ENCODE results near the gene EDN1.

EDN1 gene

GRCh38 chr6:12261502-12261901, 28.7 kb upstream of the EDN1 start:
- Histone ChIP-seq H4K20me1 (ENCODE audit: low read depth, low read length) (no peaks in the 10 kb centered on the region), H3K9me3 (ENCODE audit: insufficient read depth, low read length) (no peaks in the 10 kb centered on the region), H3K9ac (ENCODE audit: low read length) (no peak overlapping the region), H3F3A (ENCODE audit: insufficient read depth) (no peaks in the 10 kb centered on the region), H3K27ac (ENCODE audit: low read depth, low read length) (no peak overlapping the region), H3K4me3 (ENCODE audit: insufficient read depth, low read length, poor library complexity, severe bottlenecking) (no peak overlapping the region), H3K4me2 (ENCODE audit: low read depth, low read length, poor library complexity, severe bottlenecking) (no peak overlapping the region), H3K27me3 (ENCODE audit: low read length) (no peaks in the 10 kb centered on the region), H3K36me3 (ENCODE audit: low read length) (no peaks in the 10 kb centered on the region), H3K9me2 (replicated peaks; ENCODE audit: insufficient read depth, low read length) (no peaks in the 10 kb centered on the region), H2AFZ (ENCODE audit: low read depth, low read length, severe bottlenecking) (no peak overlapping the region), H3K79me2 (ENCODE audit: insufficient read depth, low read length) (no peaks in the 10 kb centered on the region)
- TF ChIP-seq EZH2phosphoT487 (conservative IDR thresholded peaks at IDR 0.05; ENCODE audit: low read length): no peak
- no peak for TF ChIP-seq CTCF (IDR thresholded peaks at IDR 0.05; ENCODE audit: insufficient read depth, low read length, poor library complexity, severe bottlenecking)

DNA sequence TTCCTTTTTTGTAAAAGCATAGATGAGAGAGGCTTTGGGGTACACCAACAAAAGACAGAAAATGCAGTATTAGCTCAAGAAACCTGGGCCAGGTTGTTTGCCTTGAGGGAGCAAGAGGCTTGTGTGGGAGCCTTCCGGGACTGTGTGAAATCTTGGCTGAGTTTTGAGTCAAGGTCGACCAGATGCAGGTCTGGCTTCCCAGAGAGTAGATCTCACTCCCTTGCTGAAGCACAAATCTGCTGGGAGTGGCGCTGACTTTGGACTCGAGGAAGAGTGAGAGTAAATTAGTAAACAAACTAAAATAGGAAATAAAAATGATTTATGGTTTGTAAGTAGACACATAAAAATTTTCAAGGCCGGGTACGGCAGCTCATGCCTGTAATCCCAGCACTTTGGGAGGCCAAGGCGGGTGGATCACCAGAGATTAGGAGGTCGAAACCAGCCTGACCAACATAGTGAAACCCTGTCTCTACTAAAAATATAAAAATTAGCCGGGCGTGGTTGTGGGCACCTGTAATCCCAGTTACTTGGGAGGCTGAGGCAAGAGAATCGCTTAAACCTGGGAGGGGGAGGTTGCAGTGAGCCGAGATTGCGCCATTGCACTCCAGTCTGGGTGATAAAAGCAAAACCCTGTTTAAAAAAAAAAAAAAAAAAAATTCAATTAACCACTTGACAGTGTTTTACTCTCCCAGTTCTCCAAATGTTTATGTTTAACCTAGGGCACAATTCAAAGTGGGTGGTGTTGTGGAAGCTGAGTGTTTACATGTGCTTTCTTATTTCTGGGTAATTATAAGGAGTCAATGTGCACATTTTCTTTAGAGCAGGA, 27.7 kb upstream of the EDN1 start:
- H3K4me3 ChIP-seq (ENCODE audit: insufficient read depth, low read length, poor library complexity, severe bottlenecking): no peak overlapping the region
- TF ChIP-seq CTCF (IDR thresholded peaks at IDR 0.05; ENCODE audit: insufficient read depth, low read length, poor library complexity, severe bottlenecking): no peak
- TF ChIP-seq EZH2phosphoT487 (conservative IDR thresholded peaks at IDR 0.05; ENCODE audit: low read length): no peak
- H2AFZ ChIP-seq (ENCODE audit: low read depth, low read length, severe bottlenecking): no peak overlapping the region

GRCh38 chr6:12263403-12263802, 26.8 kb upstream of the EDN1 start:
- Histone ChIP-seq H3K9me2 (replicated peaks; ENCODE audit: insufficient read depth, low read length) (no peaks in the 10 kb centered on the region), H3K27me3 (ENCODE audit: low read length) (no peaks in the 10 kb centered on the region), H3K79me2 (ENCODE audit: insufficient read depth, low read length) (no peaks in the 10 kb centered on the region), H3K9me3 (ENCODE audit: insufficient read depth, low read length) (no peaks in the 10 kb centered on the region), H3K9ac (ENCODE audit: low read length) (no peak overlapping the region), H3K4me3 (ENCODE audit: insufficient read depth, low read length, poor library complexity, severe bottlenecking) (no peak overlapping the region), H3K36me3 (ENCODE audit: low read length) (no peaks in the 10 kb centered on the region), H3K4me2 (ENCODE audit: low read depth, low read length, poor library complexity, severe bottlenecking) (no peak overlapping the region), H3F3A (ENCODE audit: insufficient read depth) (no peaks in the 10 kb centered on the region), H3K27ac (ENCODE audit: low read depth, low read length) (no peak overlapping the region), H2AFZ (ENCODE audit: low read depth, low read length, severe bottlenecking) (no peak overlapping the region), H4K20me1 (ENCODE audit: low read depth, low read length) (no peaks in the 10 kb centered on the region)
- no peak for TF ChIP-seq CTCF (IDR thresholded peaks at IDR 0.05; ENCODE audit: insufficient read depth, low read length, poor library complexity, severe bottlenecking)
- TF ChIP-seq EZH2phosphoT487 (conservative IDR thresholded peaks at IDR 0.05; ENCODE audit: low read length): no peak

More for the DNA sequence above, 27.7 kb upstream of the EDN1 start:
- no peak overlapping the region for H3K4me2 ChIP-seq (ENCODE audit: low read depth, low read length, poor library complexity, severe bottlenecking)
- no peaks in the 10 kb centered on the region for H3F3A ChIP-seq (ENCODE audit: insufficient read depth)
- H3K9me3 ChIP-seq (ENCODE audit: insufficient read depth, low read length): no peaks in the 10 kb centered on the region
- no peak overlapping the region for H3K9ac ChIP-seq (ENCODE audit: low read length)
- no peaks in the 10 kb centered on the region for H3K36me3 ChIP-seq (ENCODE audit: low read length)
- no peaks in the 10 kb centered on the region for H3K79me2 ChIP-seq (ENCODE audit: insufficient read depth, low read length)
- no peaks in the 10 kb centered on the region for H4K20me1 ChIP-seq (ENCODE audit: low read depth, low read length)
- H3K27ac ChIP-seq (ENCODE audit: low read depth, low read length): no peak overlapping the region
- no peaks in the 10 kb centered on the region for H3K9me2 ChIP-seq (replicated peaks; ENCODE audit: insufficient read depth, low read length)
- no peaks in the 10 kb centered on the region for H3K27me3 ChIP-seq (ENCODE audit: low read length)

Measured in SU-DHL-6 (cell line).